H9 (cell line): ENCODE results near the gene MRPS34. TPM values are rescaled to one million over a fixed set of nuclear protein-coding genes. Genes with fewer than 3 reads are reported as not detected.

Experiments used
- DNase-seq: peaks from one replicate; pipeline ENCODE4 v3.0.0-alpha.2; 2017
- H2AFZ ChIP-seq: one replicate; pipeline ENCODE4 v1.6.1; 2013; ENCODE audit warnings: mild to moderate bottlenecking, low read length, control low read depth, moderate library complexity
- H2AK5ac ChIP-seq: 2 replicates; pipeline ENCODE4 v1.6.1; 2013; ENCODE audit warnings: low read length, control low read depth, mixed read lengths; ENCODE audit not compliant: insufficient read length
- H2BK120ac ChIP-seq: one replicate; pipeline ENCODE4 v1.6.1; 2013; ENCODE audit warnings: low read depth, mild to moderate bottlenecking, low read length, control low read depth, inconsistent platforms; ENCODE audit not compliant: poor library complexity, severe bottlenecking
- H2BK12ac ChIP-seq: 2 replicates; pipeline ENCODE4 v1.6.1; 2013; ENCODE audit warnings: low read length, control low read depth, mixed read lengths, low read depth; ENCODE audit not compliant: insufficient read length
- H2BK15ac ChIP-seq: 2 replicates; pipeline ENCODE4 v1.6.1; 2013; ENCODE audit warnings: low read depth, low read length, control low read depth
- H2BK20ac ChIP-seq: one replicate; pipeline ENCODE4 v1.6.1; 2013; ENCODE audit warnings: low read depth, mild to moderate bottlenecking, low read length, control low read depth, inconsistent platforms; ENCODE audit not compliant: poor library complexity, severe bottlenecking
- H2BK5ac ChIP-seq: 2 replicates; pipeline ENCODE4 v1.6.1; 2013; ENCODE audit warnings: low read length, control low read depth, mixed read lengths; ENCODE audit not compliant: insufficient read length
- H3K14ac ChIP-seq: 2 replicates; pipeline ENCODE4 v1.6.1; 2013; ENCODE audit warnings: low read length, control low read depth; ENCODE audit not compliant: insufficient read depth
- H3K18ac ChIP-seq: 2 replicates; pipeline ENCODE4 v1.6.1; 2013; ENCODE audit warnings: low read depth, mild to moderate bottlenecking, mixed read lengths, low read length, control low read depth; ENCODE audit not compliant: insufficient read length
- H3K23ac ChIP-seq: 2 replicates; pipeline ENCODE4 v1.6.1; 2013; ENCODE audit warnings: low read length, control low read depth, mixed read lengths, low read depth; ENCODE audit not compliant: insufficient read length
- H3K23me2 ChIP-seq: 2 replicates; pipeline ENCODE4 v1.6.1; 2013; ENCODE audit warnings: low read depth, mild to moderate bottlenecking, mixed read lengths, low read length, control low read depth; ENCODE audit not compliant: insufficient read length, poor library complexity, severe bottlenecking
- H3K27ac ChIP-seq: 2 replicates; pipeline ENCODE4 v1.5.1; 2013; ENCODE audit warnings: low read length, control low read depth, mixed read lengths, low read depth; ENCODE audit not compliant: insufficient read length
- H3K27me3 ChIP-seq: 2 replicates; pipeline ENCODE4 v1.6.1; 2013; ENCODE audit warnings: low read length, control low read depth, inconsistent platforms; ENCODE audit not compliant: insufficient read depth
- H3K4ac ChIP-seq: 2 replicates; pipeline ENCODE4 v1.6.1; 2013; ENCODE audit warnings: low read depth, mild to moderate bottlenecking, control low read depth, inconsistent platforms, low read length, moderate library complexity
- H3K4me1 ChIP-seq: 2 replicates; pipeline ENCODE4 v1.6.1; 2013; ENCODE audit warnings: low read length, control low read depth, inconsistent platforms; ENCODE audit not compliant: insufficient read depth
- H3K4me2 ChIP-seq: 2 replicates; pipeline ENCODE4 v1.6.1; 2013; ENCODE audit warnings: low read length, control low read depth, mixed read lengths; ENCODE audit not compliant: insufficient read length, insufficient read depth
- H3K56ac ChIP-seq: 2 replicates; pipeline ENCODE4 v1.6.1; 2013; ENCODE audit warnings: low read depth, mild to moderate bottlenecking, mixed read lengths, low read length, control low read depth; ENCODE audit not compliant: insufficient read length
- H3K79me1 ChIP-seq: 2 replicates; pipeline ENCODE4 v1.6.1; 2013; ENCODE audit warnings: low read depth, mild to moderate bottlenecking, moderate library complexity, low read length, control low read depth, inconsistent platforms; ENCODE audit not compliant: insufficient read depth, poor library complexity, severe bottlenecking
- H3K79me2 ChIP-seq: 2 replicates; pipeline ENCODE4 v1.6.1; 2013; ENCODE audit warnings: low read length, control low read depth, inconsistent platforms; ENCODE audit not compliant: insufficient read depth
- H3K9ac ChIP-seq: 2 replicates; pipeline ENCODE4 v1.6.1; 2013; ENCODE audit warnings: low read length, control low read depth, mixed read lengths; ENCODE audit not compliant: insufficient read length; ENCODE audit errors: extremely low read depth
- H3K9me3 ChIP-seq: one replicate; pipeline ENCODE4 v1.6.1; 2013; ENCODE audit warnings: low read depth, low read length, inconsistent platforms; ENCODE audit not compliant: control insufficient read depth
- H3T11ph ChIP-seq: one replicate; pipeline ENCODE4 v1.6.1; 2013; ENCODE audit warnings: mild to moderate bottlenecking, low read length, control low read depth, inconsistent platforms
- H4K20me1 ChIP-seq: one replicate; pipeline ENCODE4 v1.6.1; 2013; ENCODE audit not compliant: control insufficient read depth, insufficient read length, insufficient read depth
- H4K5ac ChIP-seq: 2 replicates; pipeline ENCODE4 v1.6.1; 2013; ENCODE audit warnings: low read depth, mild to moderate bottlenecking, mixed read lengths, low read length, control low read depth; ENCODE audit not compliant: insufficient read length
- H4K8ac ChIP-seq: replicated peaks from 2 replicates; pipeline ENCODE4 v1.6.1; 2013; ENCODE audit warnings: low read length, control low read depth, mixed read lengths, low read depth; ENCODE audit not compliant: insufficient read length
- H4K91ac ChIP-seq: 2 replicates; pipeline ENCODE4 v1.6.1; 2013; ENCODE audit warnings: low read depth, mild to moderate bottlenecking, moderate library complexity, mixed read lengths, low read length, control low read depth; ENCODE audit not compliant: insufficient read length
- H3K27ac Mint-ChIP-seq, 3 experiments: 2 replicates in 2 of 3; 3 replicates in 1 of 3; pipeline ENCODE4 v1.8.0; 2020 to 2021; ENCODE audit warnings: mixed read lengths in 3 of 3, mild to moderate bottlenecking in 1 of 3, moderate library complexity in 1 of 3
- H3K27me3 Mint-ChIP-seq: 2 replicates; pipeline ENCODE4 v1.8.0; 2021; ENCODE audit warnings: low read depth, mild to moderate bottlenecking, moderate library complexity, mixed read lengths
- H3K36me3 Mint-ChIP-seq, 3 experiments: 2 replicates in 2 of 3; 3 replicates in 1 of 3; pipeline ENCODE4 v1.8.0; 2020 to 2021; ENCODE audit warnings: low read depth in 3 of 3, mixed read lengths in 3 of 3; ENCODE audit not compliant: insufficient read depth in 1 of 3
- H3K4me1 Mint-ChIP-seq, 2 experiments: 2 replicates each; pipeline ENCODE4 v1.8.0; 2020; ENCODE audit warnings: mixed read lengths in 2 of 2
- H3K4me3 Mint-ChIP-seq, 2 experiments: 2 replicates in 1 of 2; 3 replicates in 1 of 2; pipeline ENCODE4 v1.8.0; 2020 to 2021; ENCODE audit warnings: mild to moderate bottlenecking in 2 of 2, mixed read lengths in 2 of 2, moderate library complexity in 1 of 2
- H3K9me3 Mint-ChIP-seq, 2 experiments: 2 replicates in 1 of 2; 3 replicates in 1 of 2; pipeline ENCODE4 v1.8.0; 2020; ENCODE audit warnings: mild to moderate bottlenecking in 2 of 2, mixed read lengths in 2 of 2, moderate library complexity in 1 of 2
- WGBS: extraction: QIAGEN DNeasy Blood & Tissue Kit; methylation state at CpG from one replicate; pipeline ENCODE4 v1.1.7; 2013; ENCODE audit warnings: missing lambda C conversion rate, low lambda C conversion rate, mixed read lengths; ENCODE audit not compliant: insufficient read length; ENCODE audit errors: extremely low coverage; 5-methylcytosine and 5-hydroxymethylcytosine counted together
- total RNA-seq: library from RNA; stranded (reverse); gene quantifications from 2 replicates; pipeline ENCODE4 v1.2.1, GENCODE V29; 2021
- TF ChIP-seq, protein P1 (sequence below): fragments of 200-600 bp; sonication (generic); conservative IDR thresholded peaks from 3 replicates; pipeline ENCODE4 v1.8.0; 2021; ENCODE audit warnings: antibody characterized with exemption, mild to moderate bottlenecking

Gene MRPS34
- total RNA-seq, 1 experiment from 2014 or later: 205 TPM

DNA sequence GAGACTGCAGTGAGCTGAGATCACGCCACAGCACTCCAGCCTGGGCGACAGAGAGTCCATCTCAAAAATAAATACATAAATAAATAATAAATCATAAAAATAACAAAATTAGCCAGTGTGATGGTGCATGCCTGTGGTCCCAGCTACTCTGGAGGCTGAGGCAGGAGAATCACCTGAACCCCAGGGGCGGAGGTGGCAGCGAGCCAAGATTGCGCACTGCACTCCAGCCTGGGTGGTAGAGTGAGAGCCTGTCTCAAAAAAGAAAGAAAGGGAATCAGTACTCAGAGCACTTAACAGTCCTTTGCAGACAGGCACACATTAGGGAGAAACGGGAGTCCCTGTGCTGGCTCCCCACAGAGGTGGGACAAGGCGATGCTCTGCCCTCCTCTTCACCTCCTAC lies 41.9 kb downstream of the MRPS34 start:
- Histone ChIP-seq H2BK120ac (no peak overlapping the region), H3K56ac (no peak overlapping the region), H3K27ac (no peak overlapping the region), H4K8ac (no peak overlapping the region), H3K23ac (no peak overlapping the region), H3K18ac (no peak overlapping the region), H2BK15ac (no peak overlapping the region), H2AK5ac (no peak overlapping the region), H3K79me1 (no peaks in the 10 kb centered on the region), H4K5ac (no peak overlapping the region), H4K20me1 (no peaks in the 10 kb centered on the region), H2BK12ac (no peak overlapping the region), H3K9ac (no peak overlapping the region), H2AFZ (no peak overlapping the region), H3K14ac (no peak overlapping the region), H3K4me2 (no peak overlapping the region), H2BK20ac (no peak overlapping the region), H3K4me1 (no peaks in the 10 kb centered on the region), H2BK5ac (no peak overlapping the region), H3K4ac (no peak overlapping the region), H3K79me2 (no peaks in the 10 kb centered on the region), H3K23me2 (no peaks in the 10 kb centered on the region), H3K27me3 (no peaks in the 10 kb centered on the region), H4K91ac (no peak overlapping the region), H3T11ph (no peak overlapping the region), H3K9me3 (no peaks in the 10 kb centered on the region)
- no peaks in the 10 kb centered on the region for H3K27me3 Mint-ChIP-seq
- WGBS: no CpG with 5 or more reads among the region's 7 CpGs
- H3K4me3 Mint-ChIP-seq: no peak overlapping the region
- peaks cover 2 to 25% (median 22%) of the 10 kb centered on the region in 3 experiments; a peak in 6 of 7 replicates for H3K36me3 Mint-ChIP-seq
- no peaks in the 10 kb centered on the region for H3K4me1 Mint-ChIP-seq
- H3K27ac Mint-ChIP-seq: no peak overlapping the region
- TF ChIP-seq, protein P1, sequence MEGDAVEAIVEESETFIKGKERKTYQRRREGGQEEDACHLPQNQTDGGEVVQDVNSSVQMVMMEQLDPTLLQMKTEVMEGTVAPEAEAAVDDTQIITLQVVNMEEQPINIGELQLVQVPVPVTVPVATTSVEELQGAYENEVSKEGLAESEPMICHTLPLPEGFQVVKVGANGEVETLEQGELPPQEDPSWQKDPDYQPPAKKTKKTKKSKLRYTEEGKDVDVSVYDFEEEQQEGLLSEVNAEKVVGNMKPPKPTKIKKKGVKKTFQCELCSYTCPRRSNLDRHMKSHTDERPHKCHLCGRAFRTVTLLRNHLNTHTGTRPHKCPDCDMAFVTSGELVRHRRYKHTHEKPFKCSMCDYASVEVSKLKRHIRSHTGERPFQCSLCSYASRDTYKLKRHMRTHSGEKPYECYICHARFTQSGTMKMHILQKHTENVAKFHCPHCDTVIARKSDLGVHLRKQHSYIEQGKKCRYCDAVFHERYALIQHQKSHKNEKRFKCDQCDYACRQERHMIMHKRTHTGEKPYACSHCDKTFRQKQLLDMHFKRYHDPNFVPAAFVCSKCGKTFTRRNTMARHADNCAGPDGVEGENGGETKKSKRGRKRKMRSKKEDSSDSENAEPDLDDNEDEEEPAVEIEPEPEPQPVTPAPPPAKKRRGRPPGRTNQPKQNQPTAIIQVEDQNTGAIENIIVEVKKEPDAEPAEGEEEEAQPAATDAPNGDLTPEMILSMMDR: no peak
- no peak for DNase-seq
- H3K9me3 Mint-ChIP-seq: no peaks in the 10 kb centered on the region
